ENCODE results near the gene DNAJC22. TPM values are rescaled to one million over a fixed set of nuclear protein-coding genes. Genes with fewer than 3 reads are reported as not detected.
A peak's percentile ranks its signal among the peaks of the same experiment; 100 is the strongest.

Gene DNAJC22
- total and polyA plus RNA-seq, 11 donors = 0.08 to 4.4 (median 0.52) TPM; not detected in 4

- TF ChIP-seq CTCF (IDR thresholded peaks at IDR 0.05) = no peak
- no peak for TF ChIP-seq POLR2A (IDR thresholded peaks at IDR 0.05)
- Histone ChIP-seq H3K4me1 (peaks cover 0 to 19% (median 3%) of the 10 kb centered on the region in 12 donors), H3K9me3 (no peaks in the 10 kb centered on the region), H3K36me3 (no peaks in the 10 kb centered on the region), H3K27ac (no peak overlapping the region), H3K4me3 (no peak overlapping the region), H3K27me3 (peaks cover 0 to 19% (median 13%) of the 10 kb centered on the region in 9 donors)
- no peak for DNase-seq
- no peak for ATAC-seq
- intact Hi-C loops (cut with DNase I) = no loop called here
- WGBS, 4 donors = 94 to 97% (median 97%) methylated on average over 12 of the region's 12 CpGs
These were observed 17.9 kb upstream of the DNAJC22 start for GRCh38 chr12:49328816-49329215.

- 88 to 96% (median 90%) methylated on average over 5 to 7 of the region's 7 CpGs for WGBS, 4 donors
- Histone ChIP-seq H3K4me1 (peaks cover 0 to 19% (median 3%) of the 10 kb centered on the region in 12 donors), H3K27me3 (peaks cover 11 to 32% (median 26%) of the 10 kb centered on the region in 9 donors), H3K9me3 (no peaks in the 10 kb centered on the region), H3K4me3 (no peak overlapping the region), H3K36me3 (no peaks in the 10 kb centered on the region), H3K27ac (no peak overlapping the region)
- no peak for TF ChIP-seq CTCF (IDR thresholded peaks at IDR 0.05)
- TF ChIP-seq POLR2A (IDR thresholded peaks at IDR 0.05) = no peak
- intact Hi-C loops (cut with DNase I) = no loop called here
- DNase-seq (no peak), ATAC-seq (no peak)
These were observed 16.6 kb upstream of the DNAJC22 start for GRCh38 chr12:49330032-49330619.

GRCh38 chr12:49330631-49331379 is 15.9 kb upstream of the DNAJC22 start:
- 71 to 84% (median 81%) methylated on average over 9 to 14 of the region's 14 CpGs for WGBS, 4 donors
- Histone ChIP-seq H3K4me3 (no peak overlapping the region), H3K27ac (no peak overlapping the region), H3K27me3 (peaks cover 17 to 38% (median 33%) of the 10 kb centered on the region in 9 donors), H3K9me3 (no peaks in the 10 kb centered on the region), H3K4me1 (peaks cover 0 to 19% (median 3%) of the 10 kb centered on the region in 12 donors), H3K36me3 (no peaks in the 10 kb centered on the region)
- DNase-seq (no peak), ATAC-seq (peak in 2 of 4 donors; percentile 4 to 9)
- no peak for TF ChIP-seq CTCF (IDR thresholded peaks at IDR 0.05)
- no peak for TF ChIP-seq POLR2A (IDR thresholded peaks at IDR 0.05)
- intact Hi-C loops (cut with DNase I) = no loop called here

Data from heart left ventricle (tissue), 16 donors.